Pulmonary artery endothelial cell (primary cell): ENCODE results near the gene DGKG. TPM values are rescaled to one million over a fixed set of nuclear protein-coding genes. Genes with fewer than 3 reads are reported as not detected.

ENCODE experiments used
- DNase-seq: peaks from one replicate; pipeline ENCODE4 v3.0.0-alpha.2; 2011; ENCODE audit warnings: low read depth, low spot score
- total RNA-seq: library from RNA; depleted of rRNA; stranded (reverse); fragments of >200 nt; gene quantifications from 2 replicates; pipeline ENCODE4 v1.2.3, GENCODE V29; 2014

The DGKG gene
- total RNA-seq, 1 donor from 2014 or later, result 0.07 TPM

DNA sequence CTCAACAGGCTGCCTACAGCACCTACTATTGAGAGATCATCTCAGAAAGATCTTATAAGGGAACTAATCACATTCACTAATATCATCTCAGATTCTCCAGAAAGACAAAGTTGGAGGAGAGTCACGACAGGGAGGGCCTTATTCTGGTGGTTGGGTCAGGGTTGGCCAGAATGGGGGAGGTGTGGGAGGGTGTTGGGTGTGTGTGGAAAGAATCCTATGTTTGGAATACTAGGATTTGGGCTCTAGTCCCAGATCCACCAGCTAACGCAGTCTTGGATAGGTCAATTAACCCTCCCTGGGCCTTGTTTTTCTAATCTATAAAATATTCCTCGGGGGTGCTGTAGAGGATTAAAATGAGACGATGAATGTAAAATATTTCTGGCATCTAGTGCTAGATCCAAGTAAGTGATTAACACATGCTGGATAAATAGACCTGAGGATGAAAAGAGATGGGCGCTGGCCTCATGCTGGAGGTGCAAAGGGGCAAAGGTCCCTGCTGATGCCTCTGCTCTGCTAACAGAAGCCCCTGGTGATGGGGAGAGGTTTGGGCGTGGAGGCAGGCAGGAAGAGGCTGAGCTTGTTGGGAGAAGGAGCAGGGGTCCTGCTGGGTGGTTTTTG is 185.6 kb downstream of the DGKG start:
- no peak for DNase-seq

DNA sequence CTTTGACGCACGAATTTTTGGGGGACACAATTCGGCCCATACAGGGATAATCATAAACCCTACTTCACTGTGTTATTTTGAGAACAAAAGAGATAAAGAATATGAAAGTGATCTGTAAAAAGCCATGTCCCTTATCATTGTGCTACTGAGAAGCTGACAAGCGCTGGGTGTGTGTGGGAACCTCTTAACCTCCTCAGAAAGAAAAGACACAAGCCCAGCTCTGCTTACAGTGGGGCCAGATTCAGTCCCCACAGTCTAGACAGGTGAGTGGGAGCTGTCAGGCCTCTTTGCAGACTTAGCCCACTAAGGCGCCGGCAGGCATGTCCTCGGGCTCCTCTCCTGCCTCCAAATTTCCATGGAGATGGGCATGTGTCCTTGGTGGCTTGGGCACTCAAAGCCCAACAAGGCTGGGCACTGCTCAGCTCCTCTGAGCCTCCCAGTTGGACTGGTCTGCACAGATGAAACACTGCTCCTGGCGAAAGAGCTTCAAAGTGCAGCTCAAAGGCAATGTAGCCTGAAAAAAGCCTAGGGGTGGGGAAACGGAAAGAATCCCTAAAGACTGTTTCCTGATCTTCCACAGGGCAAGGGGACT is 188.7 kb downstream of the DGKG start:
- no peak for DNase-seq

DNA sequence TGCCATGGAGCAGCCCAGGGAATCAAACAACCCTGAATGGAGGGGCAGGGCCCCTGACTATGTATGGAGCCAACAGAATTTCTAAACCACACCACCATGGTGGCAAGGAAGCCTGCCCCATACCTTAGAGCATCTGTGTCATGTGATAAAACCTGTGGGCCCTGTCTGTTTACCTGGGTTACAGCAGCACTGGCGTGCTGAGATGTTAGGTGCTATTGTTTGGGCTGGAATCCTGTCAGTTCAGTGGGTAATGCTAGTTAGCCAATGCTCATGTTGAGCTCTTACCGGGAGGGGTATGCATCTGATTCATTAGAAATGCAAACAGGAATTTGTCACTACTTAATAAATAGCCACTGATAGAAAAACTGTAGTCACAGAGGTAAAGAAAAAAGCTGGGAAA is 189.7 kb downstream of the DGKG start:
- no peak for DNase-seq

DNA sequence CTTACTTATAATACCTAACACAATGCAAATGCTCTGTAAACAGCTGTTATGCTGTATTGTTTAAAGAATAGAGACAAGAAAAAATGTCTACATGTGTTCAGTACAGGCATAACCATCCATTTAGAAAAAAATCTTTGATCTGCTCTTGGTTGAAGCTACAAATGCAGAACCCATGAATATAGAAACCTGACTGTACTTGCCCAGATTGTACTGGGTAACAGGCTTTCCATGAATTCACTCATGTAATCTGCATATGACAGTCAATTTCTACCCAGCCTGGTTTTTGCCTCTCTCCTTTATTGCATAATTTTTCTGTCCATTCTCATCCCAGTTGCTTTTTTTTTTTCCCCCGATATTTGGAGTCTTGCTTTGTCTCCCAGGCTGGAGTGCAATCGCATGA is 190.5 kb downstream of the DGKG start:
- DNase-seq, result no peak

DNA sequence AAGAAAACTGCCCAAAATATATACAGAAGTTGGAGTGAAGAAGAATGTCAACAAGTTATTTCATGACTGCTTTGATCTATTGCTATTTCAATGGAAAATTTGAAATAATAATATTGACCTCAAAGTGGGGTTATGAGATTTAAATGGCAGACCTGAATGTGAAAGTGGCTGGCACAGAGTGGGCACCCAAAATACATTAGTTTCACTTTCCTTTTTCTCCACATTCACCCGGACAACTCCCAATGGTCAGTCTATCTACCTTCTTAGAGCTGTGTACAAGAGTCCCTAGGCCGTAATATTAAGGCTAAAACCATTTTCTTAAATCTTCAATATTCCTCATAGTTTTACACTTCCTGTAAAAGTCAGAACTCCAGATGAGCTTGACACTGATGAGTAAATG is 191.5 kb downstream of the DGKG start:
- no peak for DNase-seq

DNA sequence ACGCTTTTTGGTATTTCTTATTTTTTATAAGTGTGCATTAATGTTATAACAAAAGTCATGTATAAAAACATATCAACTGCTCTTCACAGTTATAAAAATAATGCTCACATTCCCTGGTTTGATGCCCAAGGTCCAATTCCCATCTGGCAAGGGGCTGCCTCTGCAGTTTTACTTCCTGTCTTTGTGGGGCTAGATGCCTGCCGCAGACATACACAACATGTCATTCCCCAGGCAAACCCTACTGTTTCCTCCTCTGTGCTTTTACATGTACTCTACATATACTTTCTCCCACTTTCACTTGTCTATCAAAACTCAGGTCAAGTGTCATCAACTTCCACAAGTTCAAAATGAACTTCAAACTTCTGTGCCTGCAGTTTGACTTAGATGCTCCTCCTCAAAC is 192.7 kb downstream of the DGKG start:
- DNase-seq, result no peak

DNA sequence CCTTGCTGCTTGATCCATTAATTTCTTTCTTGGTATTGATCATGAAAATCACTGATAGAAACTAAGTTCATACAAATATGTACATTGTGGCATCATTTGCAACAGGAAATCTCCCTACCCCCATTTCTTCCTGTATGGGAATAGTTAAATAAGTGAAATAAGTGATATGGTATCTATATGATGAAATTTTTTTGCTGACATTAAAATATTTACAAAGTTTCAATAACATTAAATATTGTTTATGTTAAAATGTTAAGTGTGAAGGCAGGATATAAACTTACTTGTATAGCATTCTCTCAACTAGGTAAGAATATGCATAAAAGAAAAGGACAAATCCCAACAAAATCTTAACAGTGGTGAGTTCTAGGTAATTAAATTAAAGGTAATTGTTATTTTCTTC is 193.1 kb downstream of the DGKG start:
- no peak for DNase-seq

DNA sequence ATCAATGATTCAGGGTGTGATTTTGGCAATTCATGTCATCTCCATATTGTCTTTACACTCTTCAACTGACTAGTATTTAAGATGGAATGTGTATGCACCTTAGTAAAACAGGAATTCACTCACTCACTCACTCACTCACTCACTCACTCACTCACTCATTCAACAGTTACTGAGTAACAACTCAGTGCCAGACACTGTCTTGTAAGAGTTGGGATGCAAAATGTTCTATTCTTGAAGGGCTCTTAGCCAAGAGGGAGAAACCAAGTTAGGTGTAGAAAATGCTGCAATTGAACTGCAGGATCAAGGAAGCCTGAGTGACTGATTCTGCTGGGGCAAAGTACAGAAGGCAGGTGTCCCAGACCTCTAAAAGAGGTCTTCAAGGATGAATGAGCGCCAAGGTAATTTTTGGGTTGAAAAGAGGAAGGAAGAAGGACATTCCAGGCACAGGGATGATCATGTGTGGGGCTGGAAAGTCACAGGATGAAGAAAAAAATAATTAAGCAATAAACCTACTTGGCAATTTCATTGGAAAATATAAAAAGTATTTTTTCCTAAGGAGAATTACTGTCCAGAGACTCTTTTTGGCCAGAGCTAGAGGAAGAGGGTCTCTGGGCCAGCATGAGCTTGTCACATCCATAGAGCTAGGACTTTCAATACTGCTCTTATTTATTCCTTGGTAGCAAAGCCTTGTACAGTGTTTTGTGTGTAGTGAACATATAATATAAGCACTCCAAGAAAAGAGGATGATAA is 194.2 kb downstream of the DGKG start:
- DNase-seq, result no peak

DNA sequence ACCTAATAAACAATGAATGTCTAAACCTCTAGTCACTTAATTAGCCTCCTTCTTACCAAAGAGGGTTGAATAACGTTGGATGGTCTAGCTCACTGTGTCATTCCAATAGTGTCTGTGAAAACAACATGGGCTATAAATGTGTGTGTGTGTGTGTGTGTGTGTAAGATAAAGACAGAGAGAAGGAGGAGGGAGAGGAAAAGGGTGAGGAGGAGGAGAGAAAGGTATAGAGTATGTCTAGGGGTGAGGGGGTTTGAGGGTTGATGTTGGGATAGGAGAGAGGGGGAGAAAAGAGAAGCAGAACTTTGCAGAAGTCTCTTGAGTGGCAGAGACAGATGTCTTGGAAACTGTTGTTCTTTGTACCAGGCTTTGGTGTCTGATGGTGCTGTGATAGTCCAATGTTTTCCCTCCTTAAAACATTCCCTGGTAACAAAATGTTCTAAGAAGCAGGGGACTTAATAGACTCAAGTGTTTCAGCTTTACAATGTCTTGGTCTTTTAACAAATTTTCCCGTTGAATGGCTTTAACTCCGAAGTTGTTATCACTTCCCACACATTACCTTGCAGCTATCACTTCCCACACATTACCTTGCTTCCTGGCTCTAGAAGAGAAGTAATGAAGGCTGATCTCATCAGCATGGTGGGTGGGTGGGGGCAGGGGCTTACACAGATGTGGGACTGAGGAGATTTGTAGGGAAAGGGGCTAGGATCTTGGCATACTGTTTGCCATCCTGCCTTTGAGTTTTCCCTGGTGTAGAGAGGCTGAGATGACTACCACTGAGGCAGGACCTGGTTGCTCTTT is 195.3 kb downstream of the DGKG start:
- no peak for DNase-seq

DNA sequence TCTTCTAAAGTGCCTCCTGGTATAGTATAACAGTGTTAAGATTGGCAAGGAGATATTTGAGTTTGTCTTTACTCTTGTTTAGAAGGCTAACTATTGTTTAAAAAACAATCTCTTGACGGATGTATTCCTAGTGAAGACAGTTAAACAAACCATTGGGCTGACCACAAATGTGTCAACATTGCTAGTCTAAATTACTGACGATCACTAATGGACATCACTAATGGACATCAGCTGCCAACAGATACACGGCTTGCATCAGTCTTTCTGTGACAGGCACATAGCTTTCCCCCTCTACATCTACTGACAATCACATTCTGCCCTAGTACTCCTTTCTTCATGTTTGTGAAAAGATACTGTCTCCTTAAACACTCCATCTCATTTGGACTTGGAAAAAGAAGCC is 196.0 kb downstream of the DGKG start:
- no peak for DNase-seq

DNA sequence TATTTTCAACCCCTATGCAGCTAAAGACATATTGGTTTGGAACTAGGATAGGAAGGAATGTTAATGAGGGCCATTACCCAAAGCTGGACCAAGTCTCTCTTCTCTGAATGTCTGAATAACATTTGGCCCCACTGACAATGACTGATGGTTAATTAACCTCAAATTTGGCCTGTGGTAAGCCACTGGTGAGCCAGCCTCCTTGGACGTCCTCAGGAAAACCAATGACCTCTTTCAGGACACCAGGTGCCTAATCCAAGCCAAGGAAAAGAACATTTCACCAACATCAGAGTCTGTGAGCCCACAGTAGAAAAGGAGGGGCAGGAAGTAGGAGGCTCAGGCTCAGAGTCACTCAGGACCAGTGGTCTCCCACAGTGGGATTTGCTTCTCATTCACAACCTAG is 196.7 kb downstream of the DGKG start:
- DNase-seq, result no peak

DNA sequence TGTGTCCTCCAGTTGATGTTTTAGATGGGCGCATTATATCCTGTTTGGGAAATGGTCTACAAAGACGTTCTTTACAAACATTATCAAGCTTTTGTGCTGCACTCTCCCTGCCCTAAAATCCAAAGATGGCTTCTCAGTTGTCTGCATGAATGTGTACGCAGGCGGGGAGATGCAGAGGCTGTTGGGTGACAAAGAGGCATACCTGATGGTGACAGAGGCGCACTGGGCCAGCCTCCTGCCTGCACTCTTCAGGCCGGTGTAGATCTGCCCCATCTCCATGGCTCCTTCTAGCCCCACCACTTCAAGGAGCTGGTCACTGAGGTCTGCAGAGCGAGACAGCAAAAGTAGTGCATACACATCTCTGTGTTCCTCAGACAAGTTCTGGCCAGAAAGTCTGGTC is 197.3 kb downstream of the DGKG start:
- no peak for DNase-seq

DNA sequence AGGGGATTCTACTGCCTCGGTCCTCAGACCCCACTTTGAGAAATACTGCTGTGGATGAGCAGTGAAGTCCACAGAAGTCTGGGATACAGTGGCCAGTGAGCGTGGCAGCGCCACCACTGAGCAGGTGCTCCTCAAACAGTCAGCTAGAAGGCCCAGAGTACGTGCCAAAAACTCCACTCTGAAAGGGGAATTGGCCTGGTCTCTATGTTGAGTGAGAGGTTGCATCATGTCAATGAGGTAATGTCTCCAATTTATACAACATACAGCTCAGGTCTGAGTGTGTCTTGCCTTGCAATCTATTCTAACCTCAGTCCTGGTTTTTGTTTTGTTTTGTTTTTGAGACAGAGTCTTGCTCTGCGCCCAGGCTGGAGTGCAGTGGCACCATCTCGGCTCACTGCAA is 199.8 kb downstream of the DGKG start:
- no peak for DNase-seq

DNA sequence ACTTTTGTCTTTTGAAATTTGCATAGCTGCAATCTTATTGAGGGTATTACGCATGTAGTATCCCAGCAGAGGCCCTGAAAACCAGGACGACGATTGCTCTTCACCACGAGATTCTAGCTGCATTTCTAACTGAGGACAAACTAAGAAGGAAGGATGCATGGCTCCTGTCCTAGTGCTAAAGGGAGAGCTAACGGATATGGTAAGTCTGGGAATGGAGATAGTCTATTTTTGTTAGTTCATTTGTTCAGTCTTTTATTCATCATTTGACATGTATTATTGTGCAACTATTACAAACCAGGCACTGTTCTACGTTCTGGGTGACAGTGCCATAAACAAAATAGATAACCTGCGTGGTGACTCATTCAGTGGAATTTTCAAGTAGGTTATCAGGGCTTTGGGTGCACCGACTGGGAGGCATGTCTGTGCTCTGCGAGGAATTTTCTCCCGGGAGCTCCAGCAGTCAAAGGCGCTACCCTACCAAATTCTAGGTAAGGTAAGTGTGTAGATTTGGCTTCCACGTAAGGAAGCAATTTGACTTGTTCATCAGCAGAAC is 201.3 kb downstream of the DGKG start:
- no peak for DNase-seq

DNA sequence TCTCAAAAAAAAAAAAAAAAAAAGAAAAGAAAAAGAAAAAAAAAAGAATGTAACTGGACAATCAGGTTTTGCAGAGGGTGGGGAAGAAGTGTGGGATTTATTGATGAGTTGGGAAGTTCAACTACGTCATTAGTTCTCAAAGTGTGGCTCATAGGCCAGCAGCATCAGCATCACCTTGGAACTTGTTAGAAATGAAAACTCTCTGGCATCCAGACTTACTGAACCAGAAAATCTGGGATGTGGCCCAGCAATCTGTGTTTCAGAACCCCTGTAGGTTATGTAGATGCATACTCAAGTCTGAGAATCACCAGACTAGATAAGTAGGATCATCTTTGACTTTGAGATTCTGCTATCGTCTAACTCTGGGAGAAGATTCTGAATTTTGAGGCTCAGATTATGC is 207.4 kb downstream of the DGKG start:
- DNase-seq, result no peak

DNA sequence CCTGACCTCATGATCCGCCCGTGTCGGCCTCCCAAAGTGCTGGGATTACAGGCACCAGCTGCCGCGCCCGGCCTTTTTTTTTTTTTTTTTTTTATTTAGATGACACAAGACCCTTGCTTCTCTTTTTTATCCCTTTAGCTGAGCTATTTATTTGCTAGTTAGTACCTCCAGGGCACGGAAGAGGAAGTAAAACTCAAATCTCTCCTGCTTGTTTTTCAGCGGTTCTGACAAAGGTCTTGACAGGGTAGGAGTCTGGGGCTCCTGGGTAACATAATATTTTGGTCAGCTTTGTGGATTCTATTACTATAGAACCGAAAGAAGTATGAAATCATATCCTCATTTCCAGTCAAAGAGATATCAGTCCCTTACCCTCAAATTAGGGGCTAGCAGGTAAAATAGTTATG is 209.1 kb downstream of the DGKG start:
- no peak for DNase-seq

DNA sequence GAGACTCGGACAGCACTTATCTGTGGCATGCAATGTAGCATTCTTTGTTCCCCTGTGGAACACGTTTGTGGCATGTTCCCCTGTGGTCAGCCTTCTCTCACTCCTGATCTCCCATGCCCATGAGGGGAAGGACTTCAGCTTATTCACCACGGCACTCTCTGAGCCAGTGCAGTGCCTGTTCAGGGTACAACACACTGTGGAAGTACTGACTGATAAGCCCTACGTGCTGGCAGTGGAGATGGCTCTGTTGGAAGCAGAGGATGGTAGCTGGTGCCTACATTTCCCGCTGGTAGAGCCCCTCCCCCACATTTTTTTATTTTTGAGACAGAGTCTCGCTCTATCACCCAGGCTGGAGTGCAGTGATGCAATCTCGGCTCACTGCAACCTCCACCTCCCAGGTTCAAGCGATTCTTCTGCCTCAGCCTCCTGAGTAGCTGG is 209.7 kb downstream of the DGKG start:
- no peak for DNase-seq

DNA sequence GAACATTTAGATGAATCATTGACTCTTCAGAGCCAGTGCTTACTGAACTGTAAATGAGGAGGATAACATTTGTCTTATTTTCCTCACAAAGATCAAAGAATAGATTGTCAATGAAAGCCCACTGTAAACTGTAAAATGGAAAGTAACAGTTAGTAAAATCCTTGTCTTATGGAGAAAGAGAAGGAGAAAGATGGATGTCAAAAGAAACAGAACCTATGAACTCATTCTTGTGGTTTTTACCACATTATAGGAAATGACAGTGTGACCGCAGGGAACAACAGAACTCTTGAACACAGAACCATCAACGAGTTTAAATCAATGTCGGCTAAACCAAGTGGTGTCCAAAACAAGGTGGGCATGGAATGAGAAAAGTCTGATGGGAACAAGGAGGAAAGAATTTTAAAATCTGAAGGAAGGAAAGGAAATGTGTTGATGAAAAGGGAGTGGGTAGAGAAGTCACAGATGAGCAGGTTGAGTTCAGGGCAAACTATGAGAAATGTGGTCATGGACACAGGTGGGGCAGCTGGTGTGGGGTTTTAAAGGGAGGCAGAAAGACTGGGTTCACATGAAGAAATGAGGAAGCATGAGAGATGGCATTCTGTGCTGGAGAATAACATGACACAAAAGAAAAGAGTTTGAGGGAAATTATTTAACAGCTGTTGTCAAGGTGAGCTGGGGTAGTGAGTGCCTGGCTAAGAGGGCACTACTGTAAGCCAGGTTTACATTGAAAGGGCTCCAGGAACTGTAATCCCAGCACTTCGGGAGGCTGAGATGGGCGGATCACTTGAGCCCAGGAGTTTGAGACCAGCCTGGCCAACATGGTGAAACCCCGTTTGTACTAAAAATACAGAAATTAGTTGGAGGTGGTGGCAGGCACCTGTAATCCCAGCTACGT is 210.7 kb downstream of the DGKG start:
- no peak for DNase-seq

DNA sequence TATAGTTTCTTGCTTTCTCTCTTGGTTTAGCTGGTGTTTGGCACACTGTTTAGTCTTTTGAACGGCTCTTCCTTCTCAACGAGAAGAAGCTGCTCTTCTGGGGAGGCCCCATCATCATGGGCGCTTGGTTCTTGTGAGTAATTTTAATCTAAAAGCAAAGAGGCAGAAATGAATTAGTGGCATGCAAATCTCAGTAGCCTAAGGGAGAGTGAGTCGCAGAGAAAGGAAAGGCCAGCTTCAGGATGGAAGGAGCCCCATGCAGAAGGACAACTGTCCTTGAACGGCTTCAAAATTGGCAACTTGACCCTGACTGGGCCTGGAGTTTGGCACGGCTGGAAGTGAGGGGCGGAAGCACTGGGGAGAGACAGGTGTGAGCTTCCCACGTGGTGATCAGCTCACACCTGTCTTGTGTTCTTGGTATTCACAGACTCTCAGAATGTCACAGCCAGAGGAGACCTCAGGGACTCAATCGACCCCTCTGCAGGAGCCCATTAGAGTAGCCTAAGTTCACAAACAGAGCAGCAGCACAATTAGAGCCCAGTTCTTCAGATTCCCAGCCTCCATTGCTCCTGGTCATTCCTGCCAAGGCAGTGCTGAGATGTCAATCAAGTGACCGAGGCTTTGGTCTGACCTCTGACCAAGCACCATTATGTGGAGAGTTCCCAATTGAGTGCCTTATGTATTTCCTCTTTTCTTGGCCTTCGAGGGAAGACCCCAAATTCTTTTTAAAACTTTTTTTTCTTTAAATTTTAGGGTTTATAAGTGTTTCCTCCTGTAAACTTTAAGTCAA is 211.8 kb downstream of the DGKG start:
- DNase-seq, result no peak
